GM18505 (cell line): ENCODE results near the gene DSP.

Experiments
- ATAC-seq: cut with Tn5 transposase; IDR thresholded peaks from one replicate; pipeline ENCODE4 v1.9.1; 2021; ENCODE audit not compliant: unreplicated experiment
- POLR2A ChIP-seq: IDR thresholded peaks from 4 replicates; pipeline ENCODE4 v1.6.1; 2011; ENCODE audit warnings: borderline replicate concordance; ENCODE audit not compliant: insufficient read depth, insufficient read length; ENCODE audit errors: extremely low read depth

Gene DSP

DNA sequence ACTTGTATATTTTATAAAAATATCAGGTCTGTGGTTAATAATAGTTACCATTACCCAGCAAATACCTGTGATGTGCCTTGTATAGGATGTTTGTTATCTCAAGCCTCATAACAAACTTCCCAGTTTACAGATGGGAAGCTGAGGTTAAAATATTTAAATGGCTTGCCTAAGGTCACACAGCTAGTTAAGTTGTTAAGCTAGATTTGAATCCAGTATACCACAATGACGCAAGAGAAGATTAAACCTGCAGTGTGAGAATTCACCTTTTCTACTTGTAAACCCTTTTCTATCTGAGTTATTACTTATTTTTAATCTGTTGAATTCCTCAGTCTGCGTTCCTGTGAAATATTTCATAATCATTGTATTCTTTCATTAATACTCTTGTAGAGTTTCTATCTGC lies 4.9 kb downstream of the DSP start:
- no peak for TF ChIP-seq POLR2A
- ATAC-seq = no peak

DNA sequence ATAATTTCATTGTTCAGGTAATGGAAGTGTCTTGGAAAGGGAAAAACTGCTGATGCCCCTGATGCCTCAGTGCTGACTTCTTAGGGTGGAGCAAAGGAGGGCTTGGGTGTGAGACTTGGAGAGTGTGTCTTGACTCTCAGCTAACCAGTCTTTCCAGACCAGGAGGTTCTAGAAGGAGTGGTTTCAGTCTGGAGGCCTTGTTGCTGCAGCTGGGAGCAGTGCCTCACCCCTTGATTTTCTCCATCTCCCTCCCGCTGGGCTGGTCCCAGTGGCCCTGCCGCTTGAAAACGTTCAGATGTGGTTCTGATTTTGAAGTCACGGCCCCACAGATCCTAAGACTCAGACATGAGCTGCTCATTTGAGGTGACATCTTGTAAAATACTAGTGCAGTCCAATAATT lies 5.4 kb downstream of the DSP start:
- no peak for TF ChIP-seq POLR2A
- ATAC-seq = no peak

DNA sequence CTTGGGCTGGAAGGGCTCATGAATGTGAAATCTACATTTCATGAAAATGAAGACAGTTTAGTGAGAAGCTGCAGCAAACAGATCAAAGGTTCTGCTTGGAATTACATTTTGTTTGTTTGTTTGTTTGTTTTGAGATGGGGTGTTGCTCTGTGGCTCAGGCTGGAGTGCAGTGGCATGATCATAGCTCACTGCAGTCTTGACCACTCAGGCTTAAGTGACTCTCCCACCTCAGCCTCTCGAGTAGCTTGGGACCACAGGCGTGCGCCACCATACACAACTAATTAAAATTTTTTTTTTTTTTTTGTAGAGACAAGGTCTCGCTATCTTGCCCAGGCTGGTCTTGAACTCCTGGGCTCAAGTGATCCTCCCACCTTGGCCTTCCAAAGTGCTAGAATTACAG lies 5.8 kb downstream of the DSP start:
- ATAC-seq = no peak
- no peak for TF ChIP-seq POLR2A

GRCh38 chr6:7550433-7550801 lies 8.9 kb downstream of the DSP start:
- TF ChIP-seq POLR2A = no peak
- no peak for ATAC-seq

GRCh38 chr6:7554533-7555275 lies 13.2 kb downstream of the DSP start:
- TF ChIP-seq POLR2A = no peak
- no peak for ATAC-seq

GRCh38 chr6:7555671-7556070 lies 14.2 kb downstream of the DSP start:
- TF ChIP-seq POLR2A = no peak
- ATAC-seq = no peak

GRCh38 chr6:7556394-7557106 lies 15.1 kb downstream of the DSP start:
- TF ChIP-seq POLR2A = no peak
- ATAC-seq = no peak

GRCh38 chr6:7557652-7558051 lies 16.2 kb downstream of the DSP start:
- no peak for ATAC-seq
- TF ChIP-seq POLR2A = no peak

- TF ChIP-seq POLR2A = no peak
- ATAC-seq = no peak
These were observed 17.3 kb downstream of the DSP start for GRCh38 chr6:7558781-7559180.

DNA sequence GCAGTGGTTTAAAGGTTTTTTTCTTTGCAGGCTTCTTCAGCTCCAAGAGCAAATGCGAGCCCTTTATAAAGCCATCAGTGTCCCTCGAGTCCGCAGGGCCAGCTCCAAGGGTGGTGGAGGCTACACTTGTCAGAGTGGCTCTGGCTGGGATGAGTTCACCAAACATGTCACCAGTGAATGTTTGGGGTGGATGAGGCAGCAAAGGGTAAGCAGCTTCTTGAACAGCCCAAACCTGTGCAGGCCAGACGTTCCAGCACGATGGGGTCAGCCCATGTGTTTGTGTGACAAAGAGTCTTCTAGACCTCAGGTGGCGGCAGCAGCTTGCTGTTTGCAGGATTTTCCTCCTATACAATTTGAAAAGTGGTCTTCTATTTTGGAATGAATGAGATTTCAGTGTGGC lies 17.7 kb downstream of the DSP start:
- TF ChIP-seq POLR2A = no peak
- ATAC-seq = no peak

DNA sequence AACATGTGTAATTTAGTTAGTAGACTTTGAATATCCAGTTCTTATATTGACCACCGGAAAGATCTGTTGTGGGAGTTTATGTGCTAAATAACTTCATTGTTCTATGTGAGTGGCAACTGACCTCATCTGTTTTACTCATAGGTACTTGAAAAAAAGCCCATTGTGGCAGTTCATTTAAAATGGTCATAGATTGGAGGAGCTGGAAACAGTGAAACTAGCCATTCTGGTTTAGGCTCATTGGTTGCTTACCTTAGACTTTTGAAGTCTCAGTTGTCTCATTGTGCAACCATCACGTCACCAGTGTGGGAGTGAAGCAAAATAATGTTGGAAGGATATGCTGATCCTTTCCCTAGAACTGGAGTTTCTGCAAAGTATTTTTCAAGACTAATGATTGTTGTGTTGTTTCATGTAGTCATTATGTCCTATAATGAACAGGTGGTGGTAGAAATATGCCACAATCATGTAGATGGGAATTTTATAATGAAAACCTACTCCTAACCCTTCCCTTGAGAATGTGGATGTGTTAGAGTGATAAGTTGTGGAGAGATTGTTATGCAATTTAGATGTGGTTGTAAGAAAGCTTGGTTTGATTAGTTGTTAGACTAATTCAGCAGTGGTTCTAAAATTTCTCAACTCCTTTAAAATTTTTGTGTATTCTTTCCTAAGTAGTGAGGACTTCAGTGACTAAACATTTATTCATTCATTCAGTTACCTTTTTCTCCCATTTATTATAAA lies 18.3 kb downstream of the DSP start:
- no peak for TF ChIP-seq POLR2A
- ATAC-seq = no peak

DNA sequence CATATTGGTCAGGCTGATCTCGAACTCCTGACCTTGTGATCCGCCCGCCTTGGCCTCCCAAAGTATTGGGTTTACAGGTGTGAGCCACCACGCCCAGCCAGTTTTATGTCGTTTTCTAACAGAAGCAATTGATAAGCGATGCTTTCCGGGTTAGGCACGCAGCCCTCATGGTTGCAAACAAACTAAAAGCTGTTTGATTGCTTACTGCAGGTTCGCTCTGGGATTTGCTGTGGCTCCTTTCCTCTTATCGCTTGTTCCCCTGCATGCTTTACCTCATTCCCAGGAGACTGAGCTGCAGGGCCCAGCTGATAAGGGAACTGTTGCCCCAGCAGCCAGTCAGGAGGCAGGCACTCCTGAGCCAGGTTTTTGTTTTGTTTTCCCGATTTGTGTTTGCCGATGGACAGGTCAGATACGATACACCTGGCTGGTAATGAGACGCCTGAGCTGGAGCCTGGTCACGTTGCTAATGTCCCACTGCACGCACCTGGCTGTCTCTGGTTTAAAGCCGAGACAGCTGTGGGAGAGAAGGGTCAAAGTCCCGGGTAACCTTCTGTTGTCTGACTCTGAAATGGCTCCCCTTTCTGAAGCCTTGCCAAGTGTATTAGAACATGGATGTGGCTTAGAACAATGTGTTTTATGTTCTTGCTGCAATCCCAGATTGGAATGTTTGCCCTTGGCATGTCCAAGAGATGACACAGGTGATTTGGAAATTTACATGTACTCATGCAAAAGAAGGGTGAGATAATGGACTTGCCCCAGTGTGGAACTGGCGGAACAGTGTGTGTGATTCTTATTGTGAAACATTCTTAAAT lies 19.9 kb downstream of the DSP start:
- ATAC-seq = no peak

GRCh38 chr6:7562769-7563168 lies 21.3 kb downstream of the DSP start:
- TF ChIP-seq POLR2A = no peak
- no peak for ATAC-seq

More for the DNA sequence above, 19.9 kb downstream of the DSP start:
- no peak for TF ChIP-seq POLR2A
